Gastrocnemius medialis (tissue), 4 donors: Measurements from ENCODE around the gene PTH2R.

ENCODE experiments used
- POLR2A ChIP-seq, 2 donors: fragments of 450-650 bp; IDR thresholded peaks; one replicate each; pipeline ENCODE4 v1.6.1; 2017; ENCODE audit warnings: antibody characterized with exemption in 2 of 2, mild to moderate bottlenecking in 2 of 2, moderate library complexity in 2 of 2
- TF ChIP-seq, protein P1 (sequence below), 5 experiments: fragments of 450-650 bp in 3 of 5; fragments of 200-600 bp in 2 of 5; sonication (generic) in 2 of 5; IDR thresholded peaks in 4 of 5; conservative IDR thresholded peaks in 1 of 5; 1 replicate in 4 of 5; 2 replicates in 1 of 5; pipeline ENCODE4 v1.5.1; 2016 to 2019; ENCODE audit warnings: antibody characterized with exemption in 5 of 5, mild to moderate bottlenecking in 3 of 5, moderate library complexity in 3 of 5

- no peak for TF ChIP-seq POLR2A (IDR thresholded peaks at IDR 0.05)
- TF ChIP-seq, protein P1, sequence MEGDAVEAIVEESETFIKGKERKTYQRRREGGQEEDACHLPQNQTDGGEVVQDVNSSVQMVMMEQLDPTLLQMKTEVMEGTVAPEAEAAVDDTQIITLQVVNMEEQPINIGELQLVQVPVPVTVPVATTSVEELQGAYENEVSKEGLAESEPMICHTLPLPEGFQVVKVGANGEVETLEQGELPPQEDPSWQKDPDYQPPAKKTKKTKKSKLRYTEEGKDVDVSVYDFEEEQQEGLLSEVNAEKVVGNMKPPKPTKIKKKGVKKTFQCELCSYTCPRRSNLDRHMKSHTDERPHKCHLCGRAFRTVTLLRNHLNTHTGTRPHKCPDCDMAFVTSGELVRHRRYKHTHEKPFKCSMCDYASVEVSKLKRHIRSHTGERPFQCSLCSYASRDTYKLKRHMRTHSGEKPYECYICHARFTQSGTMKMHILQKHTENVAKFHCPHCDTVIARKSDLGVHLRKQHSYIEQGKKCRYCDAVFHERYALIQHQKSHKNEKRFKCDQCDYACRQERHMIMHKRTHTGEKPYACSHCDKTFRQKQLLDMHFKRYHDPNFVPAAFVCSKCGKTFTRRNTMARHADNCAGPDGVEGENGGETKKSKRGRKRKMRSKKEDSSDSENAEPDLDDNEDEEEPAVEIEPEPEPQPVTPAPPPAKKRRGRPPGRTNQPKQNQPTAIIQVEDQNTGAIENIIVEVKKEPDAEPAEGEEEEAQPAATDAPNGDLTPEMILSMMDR (IDR thresholded peaks at IDR 0.05 in 4 of 5, conservative IDR thresholded peaks at IDR 0.05 in 1 of 5): no peak
Observed at GRCh38 chr2:208490492-208490891, 83.9 kb downstream of the PTH2R start.
